Mesothelial cell of epicardium (in vitro differentiated cells): Measurements from ENCODE around the gene NATD1. TPM values are rescaled to one million over a fixed set of nuclear protein-coding genes. Genes with fewer than 3 reads are reported as not detected.

ENCODE experiments used
- DNase-seq, 2 experiments: peaks; one replicate each; pipeline ENCODE4 v3.0.0; 2021; ENCODE audit warnings: low spot score in 2 of 2; ENCODE audit not compliant: unreplicated experiment in 2 of 2
- H3K27ac Mint-ChIP-seq: 2 replicates; pipeline ENCODE4 v1.8.0; 2021; ENCODE audit warnings: mixed read lengths
- H3K27me3 Mint-ChIP-seq: 2 replicates; pipeline ENCODE4 v1.8.0; 2021; ENCODE audit warnings: low read depth, mixed read lengths
- H3K36me3 Mint-ChIP-seq: 2 replicates; pipeline ENCODE4 v1.8.0; 2021; ENCODE audit warnings: mixed read lengths
- H3K4me1 Mint-ChIP-seq: 2 replicates; pipeline ENCODE4 v1.8.0; 2021; ENCODE audit warnings: mixed read lengths
- H3K4me3 Mint-ChIP-seq: 2 replicates; pipeline ENCODE4 v1.8.0; 2021; ENCODE audit warnings: mild to moderate bottlenecking, moderate library complexity, mixed read lengths
- H3K9me3 Mint-ChIP-seq: 2 replicates; pipeline ENCODE4 v1.8.0; 2021; ENCODE audit warnings: mixed read lengths
- total RNA-seq: library from RNA; stranded (reverse); gene quantifications from 3 replicates; pipeline ENCODE4 v1.2.1, GENCODE V29; 2021
- TF ChIP-seq, protein P1 (sequence below): fragments of 200-600 bp; sonication (generic); IDR thresholded peaks from one replicate; pipeline ENCODE4 v1.5.0; 2021; ENCODE audit warnings: antibody characterized with exemption; ENCODE audit not compliant: unreplicated experiment

NATD1 gene
- total RNA-seq, 1 donor from 2014 or later: 12.7 TPM

DNA sequence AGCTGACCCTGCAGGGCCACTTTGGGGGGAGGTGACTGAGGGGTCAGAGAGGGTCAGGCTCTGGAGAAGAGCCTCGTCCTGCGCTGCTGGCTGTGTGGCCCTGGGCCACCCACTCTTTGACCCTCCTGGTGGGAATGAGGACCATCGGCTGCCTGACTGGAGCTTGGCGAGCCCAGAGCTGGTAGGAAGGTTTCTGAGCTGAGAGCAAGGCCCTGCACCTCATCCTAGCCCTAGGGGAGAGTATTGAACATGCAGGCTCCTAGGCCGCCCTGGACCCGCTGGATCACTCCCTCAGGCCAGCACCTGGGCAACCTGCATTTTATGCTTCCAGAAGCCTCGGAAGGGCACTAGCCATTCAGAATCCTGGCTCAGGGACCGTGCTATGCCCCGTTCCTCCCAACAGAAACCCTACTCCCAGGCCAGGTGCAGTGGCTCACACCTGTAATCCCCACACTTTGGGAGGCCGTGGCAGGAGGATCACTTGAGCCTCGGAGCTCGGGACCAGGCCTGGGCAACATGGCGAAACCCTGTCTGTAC is 45.8 kb upstream of the NATD1 start:
- Mint-ChIP-seq H3K27ac (no peak overlapping the region), H3K36me3 (peaks cover 23% of the 10 kb centered on the region), H3K4me1 (no peaks in the 10 kb centered on the region), H3K9me3 (peaks cover 4% of the 10 kb centered on the region), H3K4me3 (no peak overlapping the region), H3K27me3 (no peaks in the 10 kb centered on the region)
- no peak for DNase-seq
- TF ChIP-seq, protein P1, sequence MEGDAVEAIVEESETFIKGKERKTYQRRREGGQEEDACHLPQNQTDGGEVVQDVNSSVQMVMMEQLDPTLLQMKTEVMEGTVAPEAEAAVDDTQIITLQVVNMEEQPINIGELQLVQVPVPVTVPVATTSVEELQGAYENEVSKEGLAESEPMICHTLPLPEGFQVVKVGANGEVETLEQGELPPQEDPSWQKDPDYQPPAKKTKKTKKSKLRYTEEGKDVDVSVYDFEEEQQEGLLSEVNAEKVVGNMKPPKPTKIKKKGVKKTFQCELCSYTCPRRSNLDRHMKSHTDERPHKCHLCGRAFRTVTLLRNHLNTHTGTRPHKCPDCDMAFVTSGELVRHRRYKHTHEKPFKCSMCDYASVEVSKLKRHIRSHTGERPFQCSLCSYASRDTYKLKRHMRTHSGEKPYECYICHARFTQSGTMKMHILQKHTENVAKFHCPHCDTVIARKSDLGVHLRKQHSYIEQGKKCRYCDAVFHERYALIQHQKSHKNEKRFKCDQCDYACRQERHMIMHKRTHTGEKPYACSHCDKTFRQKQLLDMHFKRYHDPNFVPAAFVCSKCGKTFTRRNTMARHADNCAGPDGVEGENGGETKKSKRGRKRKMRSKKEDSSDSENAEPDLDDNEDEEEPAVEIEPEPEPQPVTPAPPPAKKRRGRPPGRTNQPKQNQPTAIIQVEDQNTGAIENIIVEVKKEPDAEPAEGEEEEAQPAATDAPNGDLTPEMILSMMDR: no peak

DNA sequence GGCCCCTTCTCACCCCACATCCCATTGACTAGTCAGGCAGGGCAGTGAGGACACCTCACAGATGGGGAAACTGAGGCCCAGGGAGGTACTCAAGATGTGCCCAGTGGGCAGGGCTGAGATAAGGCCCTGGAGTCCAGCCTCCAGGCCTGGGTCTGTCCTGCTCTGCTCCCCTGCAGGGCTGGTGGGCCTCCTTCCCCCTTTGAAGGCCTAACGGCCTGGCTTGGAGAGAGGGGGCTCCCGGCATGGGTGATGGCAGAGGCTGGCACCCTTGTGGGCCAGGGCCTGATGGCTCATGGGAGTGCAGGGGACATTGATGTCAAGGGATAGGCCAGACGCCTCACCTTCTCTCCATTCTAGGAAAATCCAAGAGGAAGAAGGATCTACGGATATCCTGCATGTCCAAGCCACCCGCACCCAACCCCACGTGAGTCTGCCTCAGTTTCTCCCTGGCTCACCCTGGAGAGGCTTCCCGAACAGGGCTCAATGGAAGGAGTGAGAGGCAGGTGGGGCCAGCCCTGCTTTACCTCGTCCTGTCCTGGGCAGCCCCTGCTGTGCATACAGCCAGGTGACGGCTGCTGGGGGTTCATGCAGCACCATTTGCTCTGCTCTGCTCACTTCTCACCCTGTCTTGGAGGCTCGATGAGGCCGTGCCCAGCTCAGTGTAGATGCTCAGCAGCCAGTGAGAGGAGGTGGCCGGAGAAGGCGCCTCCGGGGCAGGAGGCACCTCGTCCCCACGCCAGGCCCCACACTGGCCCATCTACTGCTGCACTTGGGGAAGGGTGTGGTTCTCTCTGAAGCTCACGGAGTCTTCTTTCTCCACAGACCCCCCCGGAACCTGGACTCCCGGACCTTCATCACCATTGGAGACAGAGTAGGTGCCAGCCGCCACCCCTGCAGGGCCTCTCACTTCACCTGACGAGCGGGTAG is 45.1 kb upstream of the NATD1 start:
- H3K9me3 Mint-ChIP-seq: peaks cover 4% of the 10 kb centered on the region
- no peaks in the 10 kb centered on the region for H3K4me1 Mint-ChIP-seq
- H3K4me3 Mint-ChIP-seq: no peak overlapping the region
- H3K36me3 Mint-ChIP-seq: peaks cover 17% of the 10 kb centered on the region
- no peak overlapping the region for H3K27ac Mint-ChIP-seq
- TF ChIP-seq, protein P1: no peak
- no peaks in the 10 kb centered on the region for H3K27me3 Mint-ChIP-seq
- DNase-seq: no peak

DNA sequence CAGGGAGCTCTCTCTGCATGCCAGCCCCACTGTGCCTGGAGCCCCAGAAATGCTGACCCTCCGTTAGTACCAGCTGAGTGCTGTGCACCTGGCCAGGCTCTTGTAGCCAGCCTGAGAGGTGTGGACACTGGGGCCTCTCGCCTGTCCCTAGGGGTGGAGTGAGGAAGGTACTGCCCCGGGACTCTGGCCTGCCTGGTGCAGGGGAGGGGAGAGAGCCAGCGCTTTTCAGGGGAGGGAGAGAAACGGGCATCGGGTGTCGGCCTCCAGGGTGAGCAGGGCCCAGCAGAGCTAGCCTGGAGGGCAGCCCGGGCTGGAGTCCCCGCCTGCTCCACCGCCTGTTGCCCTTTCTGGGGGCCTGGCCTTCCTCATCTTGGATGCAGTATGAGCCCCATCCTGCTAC is 44.4 kb upstream of the NATD1 start:
- no peaks in the 10 kb centered on the region for H3K27me3 Mint-ChIP-seq
- TF ChIP-seq, protein P1: no peak
- H3K36me3 Mint-ChIP-seq: peaks cover 15% of the 10 kb centered on the region
- H3K4me3 Mint-ChIP-seq: no peak overlapping the region
- no peak for DNase-seq
- H3K9me3 Mint-ChIP-seq: peaks cover 4% of the 10 kb centered on the region
- no peaks in the 10 kb centered on the region for H3K4me1 Mint-ChIP-seq
- no peak overlapping the region for H3K27ac Mint-ChIP-seq

DNA sequence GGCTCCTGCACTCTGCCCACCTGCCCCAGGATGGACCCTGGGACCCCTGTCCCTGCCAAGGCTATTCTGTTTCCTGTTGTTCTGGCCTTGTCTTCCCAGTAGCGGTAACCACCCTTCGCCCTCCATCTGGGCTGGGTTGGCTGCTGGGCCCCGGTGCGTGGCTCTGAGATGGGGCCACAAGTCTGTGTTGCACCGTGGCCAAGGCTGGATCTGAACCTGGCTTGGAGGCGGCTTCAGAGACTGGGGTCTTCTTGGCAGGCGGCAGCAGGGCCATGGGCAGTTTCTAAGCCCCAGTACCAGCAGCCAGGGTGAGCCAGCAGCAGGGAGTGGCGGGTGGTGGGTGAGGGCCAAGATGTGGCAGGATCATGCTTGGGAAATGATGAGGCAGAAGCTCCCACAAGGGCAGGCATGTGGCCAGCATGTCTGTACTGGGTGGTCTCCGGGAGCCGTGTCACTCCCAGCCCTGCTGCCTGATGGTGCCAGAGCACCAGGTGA is 43.9 kb upstream of the NATD1 start:
- Mint-ChIP-seq H3K4me3 (no peak overlapping the region), H3K27me3 (no peaks in the 10 kb centered on the region), H3K27ac (no peak overlapping the region), H3K4me1 (no peaks in the 10 kb centered on the region), H3K36me3 (peaks cover 15% of the 10 kb centered on the region), H3K9me3 (peaks cover 4% of the 10 kb centered on the region)
- TF ChIP-seq, protein P1: no peak
- no peak for DNase-seq

DNA sequence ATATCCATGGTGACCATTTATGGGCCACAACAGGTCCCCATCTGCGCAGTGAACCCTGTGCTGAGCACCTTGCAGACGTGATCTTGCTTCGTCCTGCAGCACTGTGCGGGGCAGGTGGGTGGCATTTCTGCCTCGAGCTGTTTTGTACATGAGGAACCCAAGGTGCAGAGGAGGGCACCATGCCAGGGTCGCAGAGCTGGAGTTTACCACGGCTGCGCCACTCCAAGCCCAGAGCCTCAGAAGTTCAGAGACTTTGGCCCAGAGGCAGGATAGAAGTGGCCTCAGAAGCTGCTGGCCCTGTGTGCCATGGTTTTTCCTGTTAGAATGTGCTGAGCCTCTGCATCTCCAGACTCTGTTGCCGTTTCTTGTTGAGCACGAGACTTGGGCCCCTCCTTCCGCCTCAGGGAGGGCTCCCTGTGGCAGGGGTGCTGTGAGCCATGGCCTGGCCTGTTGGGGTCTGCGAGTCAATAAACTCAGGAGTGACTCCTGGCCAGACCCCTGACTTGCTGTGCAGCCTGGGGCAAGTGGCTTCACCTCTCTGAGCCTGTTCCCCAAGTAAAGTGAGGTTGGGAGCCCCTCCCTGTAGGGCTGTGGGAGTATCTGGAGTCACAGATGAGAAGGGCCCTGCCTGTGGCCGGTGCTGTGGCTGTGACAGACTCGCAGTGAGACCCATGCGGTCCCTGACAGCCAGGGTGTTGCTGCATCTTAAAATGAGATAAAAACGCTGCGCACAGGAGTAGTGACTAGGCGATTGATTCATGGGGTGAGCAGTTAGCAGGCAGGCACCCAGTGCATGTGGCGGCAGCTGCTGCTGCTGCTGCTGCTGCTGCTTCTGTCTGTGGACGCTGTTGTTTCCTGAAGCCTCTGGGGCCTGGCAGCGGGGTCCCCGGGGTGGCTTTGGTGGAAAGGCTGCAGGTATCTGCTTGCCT is 43.2 kb upstream of the NATD1 start:
- no peaks in the 10 kb centered on the region for H3K27me3 Mint-ChIP-seq
- no peak for DNase-seq
- no peak overlapping the region for H3K27ac Mint-ChIP-seq
- H3K4me3 Mint-ChIP-seq: no peak overlapping the region
- TF ChIP-seq, protein P1: no peak
- H3K4me1 Mint-ChIP-seq: no peaks in the 10 kb centered on the region
- H3K36me3 Mint-ChIP-seq: peaks cover 15% of the 10 kb centered on the region
- peaks cover 4% of the 10 kb centered on the region for H3K9me3 Mint-ChIP-seq
